ENCODE results near the gene TOMM5. TPM values are rescaled to one million over a fixed set of nuclear protein-coding genes. Genes with fewer than 3 reads are reported as not detected.

Gene TOMM5
- total RNA-seq, 1 donor from 2014 or later = 201 TPM

DNA sequence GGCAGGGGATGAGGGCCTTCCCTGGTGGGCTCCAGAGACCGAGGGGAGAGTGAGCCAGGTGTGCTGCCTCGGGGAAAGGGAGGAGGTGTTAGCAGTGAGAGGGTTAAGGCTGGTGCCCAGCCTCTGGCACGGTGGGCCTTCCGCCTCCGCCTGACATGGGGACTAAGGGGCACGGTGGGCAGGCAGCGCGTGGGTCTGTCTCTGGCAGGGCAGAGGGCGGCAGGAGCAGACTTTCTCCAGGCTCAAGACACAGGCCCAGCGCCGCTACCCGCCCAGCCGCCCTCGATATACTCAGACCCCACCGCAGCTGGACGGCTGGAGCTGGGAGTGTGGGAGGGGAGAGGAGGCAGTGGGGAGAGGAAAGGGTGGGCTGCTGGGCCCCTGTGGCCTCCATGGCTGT lies 43.4 kb upstream of the TOMM5 start:
- Mint-ChIP-seq H3K27ac (no peak overlapping the region), H3K27me3 (ENCODE audit: insufficient read depth, low read depth) (no peaks in the 10 kb centered on the region), H3K4me1 (no peaks in the 10 kb centered on the region), H3K36me3 (no peaks in the 10 kb centered on the region), H3K4me3 (no peak overlapping the region), H3K9me3 (no peaks in the 10 kb centered on the region)
- no peaks in the 10 kb centered on the region for H3F3A ChIP-seq (ENCODE audit: low read depth)
- H3K27ac ChIP-seq = no peak overlapping the region
- H2AFZ ChIP-seq (replicated peaks) = no peak overlapping the region
- H4K20me1 ChIP-seq (ENCODE audit: low read depth) = no peaks in the 10 kb centered on the region
- H3K9me3 ChIP-seq (ENCODE audit: low read depth) = no peaks in the 10 kb centered on the region
- no peak for DNase-seq (ENCODE audit: low spot score)
- H3K27me3 ChIP-seq = no peaks in the 10 kb centered on the region
- no peak overlapping the region for H3K4me2 ChIP-seq
- TF ChIP-seq, protein P1, sequence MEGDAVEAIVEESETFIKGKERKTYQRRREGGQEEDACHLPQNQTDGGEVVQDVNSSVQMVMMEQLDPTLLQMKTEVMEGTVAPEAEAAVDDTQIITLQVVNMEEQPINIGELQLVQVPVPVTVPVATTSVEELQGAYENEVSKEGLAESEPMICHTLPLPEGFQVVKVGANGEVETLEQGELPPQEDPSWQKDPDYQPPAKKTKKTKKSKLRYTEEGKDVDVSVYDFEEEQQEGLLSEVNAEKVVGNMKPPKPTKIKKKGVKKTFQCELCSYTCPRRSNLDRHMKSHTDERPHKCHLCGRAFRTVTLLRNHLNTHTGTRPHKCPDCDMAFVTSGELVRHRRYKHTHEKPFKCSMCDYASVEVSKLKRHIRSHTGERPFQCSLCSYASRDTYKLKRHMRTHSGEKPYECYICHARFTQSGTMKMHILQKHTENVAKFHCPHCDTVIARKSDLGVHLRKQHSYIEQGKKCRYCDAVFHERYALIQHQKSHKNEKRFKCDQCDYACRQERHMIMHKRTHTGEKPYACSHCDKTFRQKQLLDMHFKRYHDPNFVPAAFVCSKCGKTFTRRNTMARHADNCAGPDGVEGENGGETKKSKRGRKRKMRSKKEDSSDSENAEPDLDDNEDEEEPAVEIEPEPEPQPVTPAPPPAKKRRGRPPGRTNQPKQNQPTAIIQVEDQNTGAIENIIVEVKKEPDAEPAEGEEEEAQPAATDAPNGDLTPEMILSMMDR (IDR thresholded peaks at IDR 0.05) = no peak
- TF ChIP-seq EZH2phosphoT487 (IDR thresholded peaks at IDR 0.05) (no peak), EZH2 (IDR thresholded peaks at IDR 0.05) (no peak)
- no peak overlapping the region for H3K4me3 ChIP-seq
- no peaks in the 10 kb centered on the region for H3K79me2 ChIP-seq (ENCODE audit: low read depth)
- H3K9ac ChIP-seq = no peak overlapping the region
- no peaks in the 10 kb centered on the region for H3K36me3 ChIP-seq
- no peaks in the 10 kb centered on the region for H3K4me1 ChIP-seq

DNA sequence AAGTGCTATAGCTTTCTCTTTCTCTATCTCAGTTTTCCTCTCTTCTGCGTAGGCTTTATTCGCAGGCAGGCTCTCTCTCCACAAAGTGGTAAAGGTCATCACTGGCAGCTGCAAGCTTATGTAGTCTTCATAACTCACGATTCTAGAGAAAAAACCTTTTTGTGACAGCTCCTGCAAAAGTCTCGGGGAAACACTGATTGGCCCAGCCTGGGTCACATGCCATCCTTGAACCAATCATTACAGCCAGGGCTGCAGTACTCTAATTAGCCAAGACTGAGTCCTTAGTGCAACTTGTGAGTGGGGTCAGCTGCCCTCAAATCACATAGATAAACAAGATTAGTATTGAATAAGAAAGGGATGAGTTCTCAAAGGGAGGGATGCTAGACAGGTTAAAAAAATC lies 40.1 kb upstream of the TOMM5 start:
- Mint-ChIP-seq H3K27ac (no peak overlapping the region), H3K4me3 (no peak overlapping the region), H3K36me3 (no peaks in the 10 kb centered on the region), H3K9me3 (no peaks in the 10 kb centered on the region), H3K4me1 (no peaks in the 10 kb centered on the region), H3K27me3 (ENCODE audit: insufficient read depth, low read depth) (no peaks in the 10 kb centered on the region)
- H3K27me3 ChIP-seq = no peaks in the 10 kb centered on the region
- H4K20me1 ChIP-seq (ENCODE audit: low read depth) = no peaks in the 10 kb centered on the region
- DNase-seq (ENCODE audit: low spot score) = no peak
- H3K4me1 ChIP-seq = no peaks in the 10 kb centered on the region
- no peak overlapping the region for H3K9ac ChIP-seq
- H3K4me3 ChIP-seq = no peak overlapping the region
- no peak overlapping the region for H3K4me2 ChIP-seq
- no peaks in the 10 kb centered on the region for H3K79me2 ChIP-seq (ENCODE audit: low read depth)
- no peaks in the 10 kb centered on the region for H3F3A ChIP-seq (ENCODE audit: low read depth)
- no peaks in the 10 kb centered on the region for H3K36me3 ChIP-seq
- H3K27ac ChIP-seq = no peak overlapping the region
- no peak overlapping the region for H2AFZ ChIP-seq (replicated peaks)
- H3K9me3 ChIP-seq (ENCODE audit: low read depth) = no peaks in the 10 kb centered on the region
- TF ChIP-seq, protein P1 (IDR thresholded peaks at IDR 0.05) = no peak
- TF ChIP-seq EZH2 (IDR thresholded peaks at IDR 0.05) (no peak), EZH2phosphoT487 (IDR thresholded peaks at IDR 0.05) (no peak)

- Mint-ChIP-seq H3K36me3 (no peaks in the 10 kb centered on the region), H3K4me3 (no peak overlapping the region)
- H2AFZ ChIP-seq (replicated peaks) = no peak overlapping the region
Observed at GRCh38 chr9:37626708-37627292, 34.4 kb upstream of the TOMM5 start.

More at GRCh38 chr9:37626708-37627292, 34.4 kb upstream of the TOMM5 start:
- Histone ChIP-seq H3F3A (ENCODE audit: low read depth) (no peaks in the 10 kb centered on the region), H3K27me3 (no peaks in the 10 kb centered on the region), H3K27ac (no peak overlapping the region), H3K9ac (no peak overlapping the region), H4K20me1 (ENCODE audit: low read depth) (no peaks in the 10 kb centered on the region), H3K4me3 (no peak overlapping the region), H3K4me1 (peaks cover 8% of the 10 kb centered on the region), H3K9me3 (ENCODE audit: low read depth) (no peaks in the 10 kb centered on the region), H3K36me3 (no peaks in the 10 kb centered on the region), H3K4me2 (no peak overlapping the region), H3K79me2 (ENCODE audit: low read depth) (no peaks in the 10 kb centered on the region)
- TF ChIP-seq EZH2 (IDR thresholded peaks at IDR 0.05) (no peak), EZH2phosphoT487 (IDR thresholded peaks at IDR 0.05) (no peak)
- TF ChIP-seq, protein P1 (IDR thresholded peaks at IDR 0.05) = no peak
- Mint-ChIP-seq H3K4me1 (peaks cover 18% of the 10 kb centered on the region), H3K27ac (peak overlapping the region; percentile 6), H3K9me3 (no peaks in the 10 kb centered on the region), H3K27me3 (ENCODE audit: insufficient read depth, low read depth) (no peaks in the 10 kb centered on the region)
- no peak for DNase-seq (ENCODE audit: low spot score)

All from neural progenitor cell (in vitro differentiated cells).